SK-N-SH treated with all-trans-retinoic acid at 6 μM for 48 hours (cell line): ENCODE data around the gene EPB41.

Experiments used
- ARNTL ChIP-seq: fragments of 450-650 bp; formaldehyde crosslinking; IDR thresholded peaks from 2 replicates; pipeline ENCODE4 v1.5.0; 2020; ENCODE audit warnings: low read depth, mild to moderate bottlenecking, moderate library complexity, borderline replicate concordance
- CREB5 ChIP-seq: fragments of 250-450 bp; sonication (Bioruptor Pico); IDR thresholded peaks from 2 replicates; pipeline ENCODE4 v1.5.1; 2020; ENCODE audit warnings: low read depth, mild to moderate bottlenecking, moderate library complexity
- ESRRG ChIP-seq: fragments of 250-450 bp; sonication (Bioruptor Pico); IDR thresholded peaks from 2 replicates; pipeline ENCODE4 v1.6.1; 2021; ENCODE audit warnings: mild to moderate bottlenecking
- OSR1 ChIP-seq: fragments of 250-450 bp; sonication (Bioruptor Pico); IDR thresholded peaks from 2 replicates; pipeline ENCODE4 v1.8.0; 2022; ENCODE audit warnings: moderate library complexity, mild to moderate bottlenecking, inconsistent platforms
- PPARA ChIP-seq: fragments of 250-450 bp; sonication (Bioruptor Pico); IDR thresholded peaks from 2 replicates; pipeline ENCODE4 v1.5.0; 2020; ENCODE audit warnings: mild to moderate bottlenecking, borderline replicate concordance
- TOX ChIP-seq: fragments of 250-450 bp; sonication (Bioruptor Pico); IDR thresholded peaks from 2 replicates; pipeline ENCODE4 v1.8.0; 2021; ENCODE audit warnings: mild to moderate bottlenecking, moderate library complexity, borderline replicate concordance
- TSHZ2 ChIP-seq: fragments of 250-450 bp; sonication (Bioruptor Pico); IDR thresholded peaks from 2 replicates; pipeline ENCODE4 v1.5.0; 2020; ENCODE audit warnings: mild to moderate bottlenecking, moderate library complexity
- ZFP3 ChIP-seq: fragments of 250-450 bp; sonication (Bioruptor Pico); IDR thresholded peaks from 2 replicates; pipeline ENCODE4 v1.5.0; 2020; ENCODE audit warnings: mild to moderate bottlenecking, moderate library complexity
- ZNF8 ChIP-seq: fragments of 450-650 bp; formaldehyde crosslinking; IDR thresholded peaks from 2 replicates; pipeline ENCODE4 v1.5.0; 2020; ENCODE audit warnings: mild to moderate bottlenecking, moderate library complexity
- TF ChIP-seq, protein P1 (sequence below): fragments of 250-450 bp; sonication (Bioruptor Pico); IDR thresholded peaks from 2 replicates; pipeline ENCODE4 v1.5.1; 2021; ENCODE audit warnings: mild to moderate bottlenecking, moderate library complexity
- TF ChIP-seq, protein P2 (sequence below): fragments of 250-450 bp; sonication (Bioruptor Pico); IDR thresholded peaks from 2 replicates; pipeline ENCODE4 v1.8.0; 2020; ENCODE audit warnings: mild to moderate bottlenecking, moderate library complexity, borderline replicate concordance

DNA sequence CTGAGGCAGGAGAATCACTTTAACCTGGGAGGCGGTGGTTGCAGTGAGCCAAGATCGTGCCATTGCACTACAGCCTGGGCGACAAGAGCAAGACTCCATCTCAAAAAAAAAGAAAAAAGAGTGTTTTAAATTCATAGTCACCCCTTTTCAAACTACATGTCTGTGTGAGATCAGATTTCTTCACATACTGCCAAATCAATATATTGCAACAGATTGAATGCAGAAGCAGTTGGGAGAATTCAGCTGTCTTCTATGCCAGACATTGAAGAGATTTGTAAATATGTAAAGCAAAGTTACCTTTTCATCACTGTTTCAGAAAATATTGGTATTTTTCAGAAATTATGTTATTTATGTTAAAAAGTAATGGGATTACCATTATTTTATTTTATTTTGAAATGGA is 108.3 kb downstream of the EPB41 start:
- TF ChIP-seq CREB5 (CRISPR knock-in tag): no peak
- no peak for TF ChIP-seq PPARA (CRISPR knock-in tag)
- no peak for TF ChIP-seq ARNTL (CRISPR knock-in tag)
- TF ChIP-seq TSHZ2 (CRISPR knock-in tag): no peak
- no peak for TF ChIP-seq ZNF8 (CRISPR knock-in tag)
- TF ChIP-seq, protein P1, sequence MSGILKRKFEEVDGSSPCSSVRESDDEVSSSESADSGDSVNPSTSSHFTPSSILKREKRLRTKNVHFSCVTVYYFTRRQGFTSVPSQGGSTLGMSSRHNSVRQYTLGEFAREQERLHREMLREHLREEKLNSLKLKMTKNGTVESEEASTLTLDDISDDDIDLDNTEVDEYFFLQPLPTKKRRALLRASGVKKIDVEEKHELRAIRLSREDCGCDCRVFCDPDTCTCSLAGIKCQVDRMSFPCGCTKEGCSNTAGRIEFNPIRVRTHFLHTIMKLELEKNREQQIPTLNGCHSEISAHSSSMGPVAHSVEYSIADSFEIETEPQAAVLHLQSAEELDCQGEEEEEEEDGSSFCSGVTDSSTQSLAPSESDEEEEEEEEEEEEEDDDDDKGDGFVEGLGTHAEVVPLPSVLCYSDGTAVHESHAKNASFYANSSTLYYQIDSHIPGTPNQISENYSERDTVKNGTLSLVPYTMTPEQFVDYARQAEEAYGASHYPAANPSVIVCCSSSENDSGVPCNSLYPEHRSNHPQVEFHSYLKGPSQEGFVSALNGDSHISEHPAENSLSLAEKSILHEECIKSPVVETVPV: no peak
- TF ChIP-seq TOX (CRISPR knock-in tag): no peak
- no peak for TF ChIP-seq ESRRG (CRISPR knock-in tag)
- no peak for TF ChIP-seq ZFP3 (CRISPR knock-in tag)
- no peak for TF ChIP-seq OSR1 (CRISPR knock-in tag)
- TF ChIP-seq, protein P2, sequence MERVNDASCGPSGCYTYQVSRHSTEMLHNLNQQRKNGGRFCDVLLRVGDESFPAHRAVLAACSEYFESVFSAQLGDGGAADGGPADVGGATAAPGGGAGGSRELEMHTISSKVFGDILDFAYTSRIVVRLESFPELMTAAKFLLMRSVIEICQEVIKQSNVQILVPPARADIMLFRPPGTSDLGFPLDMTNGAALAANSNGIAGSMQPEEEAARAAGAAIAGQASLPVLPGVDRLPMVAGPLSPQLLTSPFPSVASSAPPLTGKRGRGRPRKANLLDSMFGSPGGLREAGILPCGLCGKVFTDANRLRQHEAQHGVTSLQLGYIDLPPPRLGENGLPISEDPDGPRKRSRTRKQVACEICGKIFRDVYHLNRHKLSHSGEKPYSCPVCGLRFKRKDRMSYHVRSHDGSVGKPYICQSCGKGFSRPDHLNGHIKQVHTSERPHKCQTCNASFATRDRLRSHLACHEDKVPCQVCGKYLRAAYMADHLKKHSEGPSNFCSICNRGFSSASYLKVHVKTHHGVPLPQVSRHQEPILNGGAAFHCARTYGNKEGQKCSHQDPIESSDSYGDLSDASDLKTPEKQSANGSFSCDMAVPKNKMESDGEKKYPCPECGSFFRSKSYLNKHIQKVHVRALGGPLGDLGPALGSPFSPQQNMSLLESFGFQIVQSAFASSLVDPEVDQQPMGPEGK (CRISPR knock-in tag): no peak
